Activated CD4-positive, CD25-positive, alpha-beta regulatory T cell treated with anti-CD3 and anti-CD28 coated beads, Interleukin-2, amount 50 U/mL, for 16 hours (primary cell): Measurements from ENCODE around the gene ACO1.
"Not testable (repeated sequence)": the region's sequence is repeated elsewhere in the genome, so short reads cannot be mapped to it uniquely, and the experiment has no call there.

Experiments
- DNase-seq: peaks from one replicate; pipeline ENCODE4 v3.0.0-alpha.2; 2020; ENCODE audit warnings: low read depth, low spot score

The ACO1 gene

GRCh38 chr9:32384364-32385151 lies at the start of gene ACO1:
Gene ACO1 (plus strand): TSS chr9:32384643. CDS start chr9:32405507, 20,864 bp downstream.
- DNase-seq: peak; percentile 64

GRCh38 chr9:32334916-32335895 lies 49.2 kb upstream of the ACO1 start:
- DNase-seq: no peak

GRCh38 chr9:32339424-32339823 lies 45.0 kb upstream of the ACO1 start:
- DNase-seq: no peak

- DNase-seq: no peak
Measured at GRCh38 chr9:32340361-32340760, 44.1 kb upstream of the ACO1 start.

GRCh38 chr9:32344551-32345182 lies 39.8 kb upstream of the ACO1 start:
- no peak for DNase-seq

- DNase-seq: no peak
Measured at GRCh38 chr9:32345243-32345642, 39.2 kb upstream of the ACO1 start.

GRCh38 chr9:32347571-32347970 lies 36.9 kb upstream of the ACO1 start:
- DNase-seq: no peak

GRCh38 chr9:32348106-32348695 lies 36.2 kb upstream of the ACO1 start:
- DNase-seq: no peak

- no peak for DNase-seq
Measured at GRCh38 chr9:32349013-32349412, 35.4 kb upstream of the ACO1 start.

GRCh38 chr9:32350682-32351081 lies 33.8 kb upstream of the ACO1 start:
- no peak for DNase-seq

GRCh38 chr9:32351845-32352244 lies 32.6 kb upstream of the ACO1 start:
- DNase-seq: no peak

- DNase-seq: not testable (repeated sequence)
Measured at GRCh38 chr9:32353476-32353875, 31.0 kb upstream of the ACO1 start.

- DNase-seq: no peak
Measured at GRCh38 chr9:32359452-32359851, 25.0 kb upstream of the ACO1 start.

- no peak for DNase-seq
Measured at GRCh38 chr9:32360983-32361673, 23.3 kb upstream of the ACO1 start.

- DNase-seq: no peak
Measured at GRCh38 chr9:32371279-32371678, 13.2 kb upstream of the ACO1 start.

GRCh38 chr9:32371679-32372078 lies 12.8 kb upstream of the ACO1 start:
- DNase-seq: no peak

GRCh38 chr9:32376285-32376684 lies 8.2 kb upstream of the ACO1 start:
- DNase-seq: no peak

- peak; percentile 14 for DNase-seq
Measured at GRCh38 chr9:32378496-32378895, 5.9 kb upstream of the ACO1 start.

- peak; percentile 10 for DNase-seq
Measured at GRCh38 chr9:32378993-32379729, 5.3 kb upstream of the ACO1 start.

GRCh38 chr9:32380944-32381343 lies 3.5 kb upstream of the ACO1 start:
- no peak for DNase-seq
